PC-3 (cell line): ENCODE data around the gene KCNJ6. TPM values are rescaled to one million over a fixed set of nuclear protein-coding genes. Genes with fewer than 3 reads are reported as not detected.
A peak's percentile ranks its signal among the peaks of the same experiment; 100 is the strongest.

Source experiments
- ATAC-seq: fragments of 200-7000 bp; cut with Tn5 transposase; 2 replicates; pipeline ENCODE4 v1.9.1; 2020; ENCODE audit warnings: mild to moderate bottlenecking, moderate library complexity
- BruUV-seq: library from RNA; stranded (reverse); fragments of 400-500 nt; replicated peaks from 2 replicates; lab custom pipeline; 2021; lab: Mats Ljungman, UMichigan
- CTCF ChIA-PET: fragments of 300-600 bp; sonication (Branson Sonifier 250); formaldehyde crosslinking; loops from one replicate; lab custom pipeline; 2022; ENCODE audit warnings: antibody characterized with exemption; lab: Charles Lee
- POLR2A ChIA-PET: fragments of 300-600 bp; sonication (Branson Sonifier 250); formaldehyde crosslinking; loops from one replicate; lab custom pipeline; 2022; ENCODE audit warnings: antibody characterized with exemption; ENCODE audit not compliant: unreplicated experiment; lab: Charles Lee
- DNase-seq: peaks from one replicate; pipeline ENCODE4 v3.0.0-alpha.2; 2015
- H2AFZ ChIP-seq: fragments of 300-600 bp; sonication (generic); 2 replicates; pipeline ENCODE4 v1.6.0; 2016; ENCODE audit warnings: antibody characterized with exemption, low read length
- H3F3A ChIP-seq: fragments of 300-600 bp; sonication (generic); one replicate; pipeline ENCODE4 v1.6.0; 2017; ENCODE audit warnings: antibody characterized with exemption, low read length, control low read depth, mild to moderate bottlenecking; ENCODE audit not compliant: unreplicated experiment
- H3K27ac ChIP-seq: fragments of 300-600 bp; sonication (generic); 2 replicates; pipeline ENCODE4 v1.5.1; 2016; ENCODE audit warnings: mild to moderate bottlenecking, low read length
- H3K27me3 ChIP-seq: fragments of 300-600 bp; sonication (generic); 2 replicates; pipeline ENCODE4 v1.6.1; 2016; ENCODE audit warnings: low read length, mixed read lengths
- H3K36me3 ChIP-seq: fragments of 300-600 bp; sonication (generic); 2 replicates; pipeline ENCODE4 v1.6.1; 2016; ENCODE audit warnings: low read depth, mixed run types, low read length, mixed read lengths
- H3K4me1 ChIP-seq: fragments of 300-600 bp; sonication (generic); 2 replicates; pipeline ENCODE4 v1.5.1; 2016; ENCODE audit warnings: low read length; ENCODE audit not compliant: insufficient read depth
- H3K4me2 ChIP-seq: fragments of 300-600 bp; sonication (generic); 2 replicates; pipeline ENCODE4 v1.6.0; 2016; ENCODE audit warnings: low read length
- H3K4me3 ChIP-seq: fragments of 300-600 bp; sonication (generic); 2 replicates; pipeline ENCODE4 v1.5.1; 2016; ENCODE audit warnings: mild to moderate bottlenecking, low read length, mixed read lengths
- H3K79me2 ChIP-seq: fragments of 300-600 bp; sonication (generic); 2 replicates; pipeline ENCODE4 v1.6.1; 2017; ENCODE audit warnings: low read length, mixed read lengths
- H3K9ac ChIP-seq: fragments of 300-600 bp; sonication (generic); 2 replicates; pipeline ENCODE4 v1.6.0; 2016; ENCODE audit warnings: mild to moderate bottlenecking, low read length
- H3K9me2 ChIP-seq: fragments of 300-600 bp; sonication (generic); replicated peaks from 2 replicates; pipeline ENCODE4 v1.6.1; 2016; ENCODE audit warnings: mixed run types, low read length, mixed read lengths
- H3K9me3 ChIP-seq: fragments of 300-600 bp; sonication (generic); 2 replicates; pipeline ENCODE4 v1.6.1; 2016; ENCODE audit warnings: low read length, mixed read lengths
- H4K20me1 ChIP-seq: fragments of 300-600 bp; sonication (generic); 2 replicates; pipeline ENCODE4 v1.6.1; 2016; ENCODE audit warnings: low read length, mixed read lengths
- CTCF ChIP-seq: fragments of 300-600 bp; sonication (generic); conservative IDR thresholded peaks from 2 replicates; pipeline ENCODE4 v1.5.1; 2017; ENCODE audit warnings: antibody characterized with exemption, low read depth, mild to moderate bottlenecking, low read length
- EZH2 ChIP-seq: fragments of 300-600 bp; sonication (generic); IDR thresholded peaks from one replicate; pipeline ENCODE4 v1.6.1; 2017; ENCODE audit warnings: antibody characterized with exemption, mild to moderate bottlenecking, low read length; ENCODE audit not compliant: unreplicated experiment
- EZH2phosphoT487 ChIP-seq: fragments of 300-600 bp; sonication (generic); IDR thresholded peaks from 2 replicates; pipeline ENCODE4 v1.6.1; 2018; ENCODE audit warnings: mild to moderate bottlenecking, antibody characterized with exemption, low read length, borderline replicate concordance
- intact Hi-C: fragments of 100-400 bp; cut with micrococcal nuclease; formaldehyde crosslinking; loops from 2 replicates; pipeline ENCODE4 v1.9.0; 2023
- total RNA-seq: library from RNA; depleted of rRNA; stranded (reverse); fragments of >200 nt; gene quantifications from 2 replicates; pipeline ENCODE4 v1.2.3, GENCODE V29; 2014

The KCNJ6 gene
- total RNA-seq, 1 experiment from 2014 or later, result not detected

GRCh38 chr21:37862536-37862935, 53.7 kb downstream of the KCNJ6 start:
- no peaks in the 10 kb centered on the region for H3K79me2 ChIP-seq
- H3K36me3 ChIP-seq, result no peaks in the 10 kb centered on the region
- H3K27me3 ChIP-seq, result peaks cover 13% of the 10 kb centered on the region; the same call in 1 of the 2 replicates
- peak; percentile 39 for DNase-seq
- ChIA-PET POLR2A (no interaction called here), CTCF (no interaction called here)
- no peaks in the 10 kb centered on the region for H4K20me1 ChIP-seq
- no TSS peak for BruUV-seq
- H2AFZ ChIP-seq, result no peak overlapping the region
- H3K4me3 ChIP-seq, result no peak overlapping the region
- no peaks in the 10 kb centered on the region for H3F3A ChIP-seq
- no peak overlapping the region for H3K9ac ChIP-seq
- H3K27ac ChIP-seq, result no peak overlapping the region
- no peaks in the 10 kb centered on the region for H3K9me3 ChIP-seq
- intact Hi-C loops, result no loop called here
- no peaks in the 10 kb centered on the region for H3K9me2 ChIP-seq
- H3K4me1 ChIP-seq, result no peaks in the 10 kb centered on the region
- ATAC-seq, result no peak
- no peak overlapping the region for H3K4me2 ChIP-seq
- TF ChIP-seq EZH2 (no peak), CTCF (no peak), EZH2phosphoT487 (no peak)

- Histone ChIP-seq H3K9me2 (no peaks in the 10 kb centered on the region), H3K79me2 (no peaks in the 10 kb centered on the region), H3K27me3 (peaks cover 8% of the 10 kb centered on the region; the same call in 1 of the 2 replicates), H3F3A (no peaks in the 10 kb centered on the region), H3K4me3 (no peak overlapping the region), H3K4me2 (no peak overlapping the region), H3K36me3 (no peaks in the 10 kb centered on the region), H3K9ac (no peak overlapping the region), H3K9me3 (no peaks in the 10 kb centered on the region), H2AFZ (no peak overlapping the region), H3K4me1 (no peaks in the 10 kb centered on the region), H3K27ac (no peak overlapping the region), H4K20me1 (no peaks in the 10 kb centered on the region)
- POLR2A ChIA-PET, result no interaction called here
- intact Hi-C loops, result no loop called here
- DNase-seq (no peak), ATAC-seq (no peak)
- BruUV-seq, result no TSS peak
- no peak for TF ChIP-seq EZH2
- no peak for TF ChIP-seq CTCF
- TF ChIP-seq EZH2phosphoT487, result no peak
- CTCF ChIA-PET, result interaction anchor here (0.6 kb wide), 1 partner anchor 358 kb away, joined by 5 read pairs; no protein-coding TSS in a partner anchor
These were observed 54.7 kb downstream of the KCNJ6 start for GRCh38 chr21:37861561-37861960.

GRCh38 chr21:37860416-37860815, 55.8 kb downstream of the KCNJ6 start:
- no peaks in the 10 kb centered on the region for H3K79me2 ChIP-seq
- no peaks in the 10 kb centered on the region for H3K9me2 ChIP-seq
- no peaks in the 10 kb centered on the region for H4K20me1 ChIP-seq
- H3F3A ChIP-seq, result no peaks in the 10 kb centered on the region
- H3K27me3 ChIP-seq, result no peaks in the 10 kb centered on the region
- H3K4me1 ChIP-seq, result no peaks in the 10 kb centered on the region
- no peak overlapping the region for H3K4me2 ChIP-seq
- CTCF ChIA-PET, result no interaction called here
- no peak overlapping the region for H3K4me3 ChIP-seq
- no peak overlapping the region for H3K9ac ChIP-seq
- H3K36me3 ChIP-seq, result no peaks in the 10 kb centered on the region
- ATAC-seq (no peak), DNase-seq (no peak)
- no TSS peak for BruUV-seq
- POLR2A ChIA-PET, result no interaction called here
- no peaks in the 10 kb centered on the region for H3K9me3 ChIP-seq
- no peak overlapping the region for H2AFZ ChIP-seq
- TF ChIP-seq CTCF (no peak), EZH2phosphoT487 (no peak), EZH2 (no peak)
- intact Hi-C loops, result no loop called here
- H3K27ac ChIP-seq, result no peak overlapping the region
